Measurements from ENCODE around the gene ZNF677.
"Not testable (repeated sequence)": the region's sequence is repeated elsewhere in the genome, so short reads cannot be mapped to it uniquely, and the experiment has no call there.

ZNF677 gene

DNA sequence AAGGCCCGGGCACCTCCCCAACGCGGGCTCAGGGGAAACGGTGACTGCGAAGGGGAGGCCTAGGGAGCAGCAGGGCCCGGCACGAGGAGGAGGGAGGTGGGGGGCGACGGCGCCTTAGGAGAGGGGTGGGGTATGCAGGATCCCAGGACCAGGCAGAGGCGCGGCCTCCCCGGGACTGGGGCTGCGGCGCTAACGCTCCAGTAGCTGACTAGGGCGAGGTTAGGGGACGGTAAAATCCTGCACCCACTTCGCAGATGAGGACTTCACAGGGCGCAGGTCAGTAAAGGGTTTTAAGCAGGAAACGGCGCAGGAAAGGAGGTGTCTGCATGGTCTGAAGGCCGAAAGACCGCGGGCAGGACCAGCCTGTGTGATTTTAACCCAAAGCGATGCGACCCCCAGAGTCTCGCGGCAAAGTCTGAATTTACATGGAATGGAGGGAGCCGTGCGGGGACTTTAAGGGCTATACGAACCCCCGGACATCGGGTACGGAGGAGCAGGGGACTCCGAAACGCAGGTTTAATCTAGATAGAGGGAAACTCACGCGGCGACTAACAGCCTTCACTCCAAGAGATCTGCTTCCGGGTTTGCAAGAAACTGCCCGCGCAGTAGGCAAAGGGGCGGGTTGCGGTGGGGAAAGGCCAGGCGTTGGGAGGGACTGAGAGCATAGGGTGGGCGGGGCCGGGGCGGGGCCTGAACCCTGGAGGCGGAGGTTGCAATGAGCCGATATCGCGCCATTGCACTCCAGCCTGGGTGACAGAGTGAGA, 61.7 kb downstream of the ZNF677 start, which contains the start of gene ZNF665:
TSS of gene ZNF665 (minus strand) at position 588 of the 764 bp plus-strand sequence. CDS start 10,460 bp downstream, outside the sequence.
- DNase-seq: no peak

- DNase-seq: no peak
Measured at GRCh38 chr19:53190253-53190652, 64.4 kb downstream of the ZNF677 start.

GRCh38 chr19:53189691-53190198, 64.9 kb downstream of the ZNF677 start:
- not testable (repeated sequence) for DNase-seq
